GM12801 (cell line): ENCODE measurements around the gene CDH26.

ENCODE experiments used
- CTCF ChIP-seq: IDR thresholded peaks from one replicate; pipeline ENCODE4 v1.5.1; 2011; ENCODE audit warnings: control low read depth; ENCODE audit not compliant: insufficient read length; ENCODE audit errors: extremely low read depth

CDH26 gene

GRCh38 chr20:59958123-59958522, at the start of gene CDH26:
CDH26 (plus strand) TSS chr20:59958423; CDS start chr20:59958727, 304 bp downstream.
- no peak for TF ChIP-seq CTCF

GRCh38 chr20:59908855-59909254, 49.4 kb upstream of the CDH26 start:
- TF ChIP-seq CTCF = no peak

- no peak for TF ChIP-seq CTCF
These were observed 47.2 kb upstream of the CDH26 start for GRCh38 chr20:59911041-59911440.

- TF ChIP-seq CTCF = no peak
These were observed 45.6 kb upstream of the CDH26 start for GRCh38 chr20:59912609-59913008.

GRCh38 chr20:59920944-59921343, 37.3 kb upstream of the CDH26 start:
- TF ChIP-seq CTCF = no peak

- TF ChIP-seq CTCF = no peak
These were observed 34.7 kb upstream of the CDH26 start for GRCh38 chr20:59923514-59923913.

GRCh38 chr20:59925359-59925758, 32.9 kb upstream of the CDH26 start:
- no peak for TF ChIP-seq CTCF

- TF ChIP-seq CTCF = no peak
These were observed 32.3 kb upstream of the CDH26 start for GRCh38 chr20:59925899-59926298.
